ENCODE data around the gene TUBA1C. TPM values are rescaled to one million over a fixed set of nuclear protein-coding genes. Genes with fewer than 3 reads are reported as not detected.

TUBA1C gene
- total RNA-seq, 1 experiment from 2014 or later: 660 TPM

- no peak overlapping the region for H3K14ac ChIP-seq (ENCODE audit: insufficient read depth, low read length)
- no CpG with 5 or more reads among the region's 9 CpGs for WGBS (ENCODE audit: extremely low coverage, insufficient read length, low lambda C conversion rate)
- Mint-ChIP-seq H3K4me1 (peaks cover 21 to 25% of the 10 kb centered on the region in 2 experiments), H3K27me3 (ENCODE audit: low read depth) (peaks cover 8% of the 10 kb centered on the region), H3K4me3 (no peak overlapping the region), H3K36me3 (ENCODE audit: insufficient read depth in 1 of 3, low read depth in 3 of 3) (no peaks in the 10 kb centered on the region), H3K9me3 (no peaks in the 10 kb centered on the region; a peak in 1 of 5 replicates), H3K27ac (no peak overlapping the region)
- no peak overlapping the region for H3T11ph ChIP-seq (ENCODE audit: low read length)
- no peaks in the 10 kb centered on the region for H4K20me1 ChIP-seq (ENCODE audit: control insufficient read depth, insufficient read depth, insufficient read length)
- H2AK5ac ChIP-seq (ENCODE audit: insufficient read length, low read length): no peak overlapping the region
- no peak overlapping the region for H3K56ac ChIP-seq (ENCODE audit: insufficient read length, low read depth, low read length)
- H2BK120ac ChIP-seq (ENCODE audit: low read depth, low read length, poor library complexity, severe bottlenecking): no peak overlapping the region
- H2BK12ac ChIP-seq (ENCODE audit: insufficient read length, low read depth, low read length): no peak overlapping the region
- no peaks in the 10 kb centered on the region for H3K27me3 ChIP-seq (ENCODE audit: insufficient read depth, low read length)
- no peak overlapping the region for H4K5ac ChIP-seq (ENCODE audit: insufficient read length, low read depth, low read length)
- H2BK20ac ChIP-seq (ENCODE audit: low read depth, low read length, poor library complexity, severe bottlenecking): no peak overlapping the region
- no peak overlapping the region for H3K27ac ChIP-seq (ENCODE audit: insufficient read length, low read depth, low read length)
- H3K9ac ChIP-seq (ENCODE audit: extremely low read depth, insufficient read length, low read length): no peak overlapping the region
- no peak overlapping the region for H3K23ac ChIP-seq (ENCODE audit: insufficient read length, low read depth, low read length)
- H3K79me2 ChIP-seq (ENCODE audit: insufficient read depth, low read length): no peaks in the 10 kb centered on the region
- H4K91ac ChIP-seq (ENCODE audit: insufficient read length, low read depth, low read length): no peak overlapping the region
- no peak for DNase-seq
- no peak overlapping the region for H3K4ac ChIP-seq (ENCODE audit: low read depth, low read length)
- H3K4me2 ChIP-seq (ENCODE audit: insufficient read depth, insufficient read length, low read length): no peak overlapping the region
- H3K4me1 ChIP-seq (ENCODE audit: insufficient read depth, low read length): peaks cover 5% of the 10 kb centered on the region; the same call in 1 of the 2 replicates
- no peaks in the 10 kb centered on the region for H3K9me3 ChIP-seq (ENCODE audit: control insufficient read depth, low read depth, low read length)
- no peak overlapping the region for H2BK15ac ChIP-seq (ENCODE audit: low read depth, low read length)
- H3K79me1 ChIP-seq (ENCODE audit: insufficient read depth, low read depth, low read length, poor library complexity, severe bottlenecking): no peaks in the 10 kb centered on the region
- H3K23me2 ChIP-seq (ENCODE audit: insufficient read length, low read depth, low read length, poor library complexity, severe bottlenecking): no peaks in the 10 kb centered on the region
- no peak overlapping the region for H2BK5ac ChIP-seq (ENCODE audit: insufficient read length, low read length)
- no peak for TF ChIP-seq CTCF (conservative IDR thresholded peaks at IDR 0.05)
- H2AFZ ChIP-seq (ENCODE audit: low read length): no peak overlapping the region
- H4K8ac ChIP-seq (replicated peaks; ENCODE audit: insufficient read length, low read depth, low read length): no peak overlapping the region
- no peak overlapping the region for H3K18ac ChIP-seq (ENCODE audit: insufficient read length, low read depth, low read length)
These were observed 32.8 kb upstream of the TUBA1C start for GRCh38 chr12:49231878-49232655.

Measured in H9 (cell line).